GM13977 (cell line): ENCODE results near the gene SSR1.

Experiments
- DNase-seq: peaks from one replicate; pipeline ENCODE4 v3.0.0; 2012; ENCODE audit warnings: low spot score
- CTCF ChIP-seq: IDR thresholded peaks from 2 replicates; pipeline ENCODE4 v1.5.1; 2012; ENCODE audit warnings: mild to moderate bottlenecking, control low read depth; ENCODE audit not compliant: insufficient read depth; ENCODE audit errors: extremely low read depth, missing control alignments
- in situ Hi-C: fragments of 300-500 bp; cut with MboI; formaldehyde crosslinking; loops from one replicate; pipeline ENCODE4 v1.12.0; 2022; ENCODE audit warnings: low sequenced_read_pairs, low pct_unique_long_range_greater_than_20kb, mixed read lengths, inconsistent platforms; ENCODE audit not compliant: unreplicated experiment

SSR1 gene

GRCh38 chr6:7234547-7234946, 78.5 kb downstream of the SSR1 start:
- TF ChIP-seq CTCF: no peak
- in situ Hi-C loops: loop anchor here (25.0 kb wide), 2 partner anchors 447 to 547 kb away; no protein-coding TSS in a partner anchor
- DNase-seq: no peak

- no peak for TF ChIP-seq CTCF
- DNase-seq: no peak
- in situ Hi-C loops: loop anchor here (25.0 kb wide), 2 partner anchors 445 to 545 kb away; no protein-coding TSS in a partner anchor
Measured at GRCh38 chr6:7232351-7232750, 80.6 kb downstream of the SSR1 start.

GRCh38 chr6:7230956-7231713, 81.9 kb downstream of the SSR1 start:
- no peak for TF ChIP-seq CTCF
- in situ Hi-C loops: loop anchor here (25.0 kb wide), 2 partner anchors 444 to 544 kb away; no protein-coding TSS in a partner anchor
- DNase-seq: no peak

- no peak for DNase-seq
- in situ Hi-C loops: loop anchor here (25.0 kb wide), 2 partner anchors 443 to 543 kb away; no protein-coding TSS in a partner anchor
- no peak for TF ChIP-seq CTCF
Measured at GRCh38 chr6:7230327-7230691, 82.7 kb downstream of the SSR1 start.

GRCh38 chr6:7229376-7230326, 83.3 kb downstream of the SSR1 start:
- no peak for TF ChIP-seq CTCF
- no peak for DNase-seq
- in situ Hi-C loops: loop anchor here (25.0 kb wide), 2 partner anchors 442 to 542 kb away; no protein-coding TSS in a partner anchor

- in situ Hi-C loops: loop anchor here (25.0 kb wide), 2 partner anchors 442 to 542 kb away; no protein-coding TSS in a partner anchor
- TF ChIP-seq CTCF: no peak
- no peak for DNase-seq
Measured at GRCh38 chr6:7228662-7229375, 84.2 kb downstream of the SSR1 start.
